Activated naive CD4-positive, alpha-beta T cell treated with anti-CD3 and anti-CD28 coated beads, Interleukin-2, amount 50 U/mL, for 16 hours (primary cell): ENCODE results near the gene GLRX2.
"Not testable (repeated sequence)": the region's sequence is repeated elsewhere in the genome, so short reads cannot be mapped to it uniquely, and the experiment has no call there.

ENCODE experiments used
- DNase-seq: peaks from one replicate; pipeline ENCODE4 v3.0.0-alpha.2; 2020

GLRX2 gene

DNA sequence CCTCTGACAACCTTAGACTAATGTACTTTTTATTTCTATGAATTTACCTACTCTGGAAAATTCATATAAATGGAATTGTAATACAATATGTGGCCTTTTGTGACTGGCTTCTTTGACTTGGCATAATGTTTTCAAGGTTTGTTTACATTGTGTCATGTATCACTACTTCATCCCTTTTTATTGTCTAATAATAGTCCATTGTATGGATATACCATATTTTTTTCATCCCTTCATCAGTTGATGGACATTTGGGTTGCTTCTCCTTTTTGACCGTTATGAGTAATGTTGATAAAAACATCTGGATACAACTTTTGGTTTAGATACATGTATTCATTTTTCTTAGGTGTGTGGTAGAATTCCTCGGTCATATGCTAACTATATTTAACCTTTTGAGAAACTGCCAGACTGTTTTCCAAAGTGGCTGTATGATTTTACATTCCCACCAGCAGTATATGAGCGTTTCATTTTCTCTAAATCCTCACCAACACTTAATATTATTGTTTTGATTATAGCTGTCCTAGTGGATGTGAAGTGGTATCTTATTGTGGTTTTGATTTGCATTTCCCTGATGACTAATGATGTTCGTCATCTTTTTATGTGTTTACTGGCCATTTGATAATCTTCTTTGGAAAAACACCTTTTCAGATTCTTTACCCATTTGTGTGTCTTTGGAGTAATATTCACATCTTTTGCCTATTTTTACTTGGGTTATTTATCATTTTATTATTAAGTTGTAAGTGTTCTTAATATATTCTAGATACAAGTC lies 42.3 kb downstream of the GLRX2 start:
- DNase-seq = no peak

DNA sequence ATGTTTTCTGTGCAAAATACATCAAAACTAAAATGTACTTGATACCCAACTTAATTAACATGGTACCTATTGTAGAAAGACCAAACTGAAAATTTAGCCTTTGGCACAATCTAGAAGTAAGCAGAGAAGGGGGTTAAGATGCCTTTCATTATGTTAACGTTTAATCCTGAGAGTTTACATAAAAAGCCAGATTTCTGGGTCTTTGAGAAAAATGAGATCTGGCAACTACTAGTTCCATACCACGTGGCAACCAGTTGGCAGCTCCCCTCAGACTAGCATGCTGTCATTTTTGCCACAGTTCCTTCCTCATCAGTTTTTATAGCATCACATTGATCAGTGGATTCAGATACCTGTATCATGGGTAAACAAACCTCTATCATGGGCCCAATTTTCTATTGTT lies 44.3 kb downstream of the GLRX2 start:
- DNase-seq = no peak

GRCh38 chr1:193060406-193060805 lies 44.8 kb downstream of the GLRX2 start:
- no peak for DNase-seq

DNA sequence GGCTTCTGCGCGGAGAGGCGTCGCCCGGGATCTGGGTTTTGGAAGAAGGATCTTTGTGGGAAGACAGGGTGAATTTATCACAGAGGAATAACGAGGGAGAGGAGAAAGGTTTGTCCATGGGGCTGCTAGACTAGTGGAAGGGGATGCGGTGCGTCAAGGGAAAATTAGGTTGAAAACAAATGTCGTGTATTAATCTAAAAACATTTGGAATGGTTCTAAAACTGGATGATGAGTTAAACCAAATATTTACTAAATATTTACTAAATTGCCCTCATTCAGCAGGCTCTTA lies 45.2 kb downstream of the GLRX2 start:
- no peak for DNase-seq

DNA sequence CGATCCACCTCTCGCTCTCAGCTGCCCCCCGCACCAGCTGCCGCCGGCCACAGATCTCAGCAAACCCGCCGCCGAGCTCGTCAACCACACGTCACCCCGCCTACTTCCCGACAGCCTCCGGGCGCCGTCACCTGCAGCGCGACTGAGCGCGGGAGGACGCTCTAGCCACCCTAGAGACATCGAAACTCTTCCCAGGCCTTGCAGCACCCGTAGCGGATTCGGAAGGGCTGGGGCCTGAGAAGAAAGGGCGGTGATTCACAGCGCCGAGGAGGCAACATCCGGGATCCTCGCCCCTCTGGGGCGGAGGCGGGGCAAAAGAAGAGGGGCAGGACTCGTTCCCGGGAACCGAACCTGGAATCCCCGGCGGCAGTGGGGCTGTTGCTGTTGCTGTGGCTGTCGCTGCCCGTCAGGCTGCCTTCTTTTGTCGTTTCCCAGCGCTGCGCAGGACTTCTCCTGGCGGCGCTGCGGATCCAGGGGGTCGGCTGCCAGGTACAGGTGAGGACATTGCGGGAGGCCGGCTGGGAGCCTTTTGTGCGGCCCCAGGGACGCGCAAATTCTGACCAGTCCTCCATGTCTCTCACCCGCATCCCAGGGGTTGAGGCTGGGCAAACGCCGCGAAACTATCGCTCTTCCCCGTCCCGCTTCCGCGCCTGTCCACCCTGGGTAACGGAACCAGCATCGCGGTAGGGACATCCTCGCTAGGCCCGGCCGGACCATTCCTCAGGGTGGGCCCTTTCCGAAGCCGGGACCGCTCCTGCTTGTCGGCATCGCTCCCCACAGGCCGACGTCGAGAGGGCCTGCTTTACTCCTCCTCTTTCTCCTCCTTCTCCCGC lies 45.7 kb downstream of the GLRX2 start, which contains the start of the genes RO60 and UCHL5:
Gene RO60, plus strand, starts transcription at position 331 of the 833 bp plus-strand sequence. CDS start 9,443 bp downstream, outside the sequence.
Gene UCHL5, minus strand, starts transcription at position 79 of the 833 bp plus-strand sequence. CDS start 100 bp downstream, outside the sequence.
- DNase-seq = peak; percentile 92

- DNase-seq = peak; percentile 57
Measured at GRCh38 chr1:193058529-193059281, 46.5 kb downstream of the GLRX2 start.

DNA sequence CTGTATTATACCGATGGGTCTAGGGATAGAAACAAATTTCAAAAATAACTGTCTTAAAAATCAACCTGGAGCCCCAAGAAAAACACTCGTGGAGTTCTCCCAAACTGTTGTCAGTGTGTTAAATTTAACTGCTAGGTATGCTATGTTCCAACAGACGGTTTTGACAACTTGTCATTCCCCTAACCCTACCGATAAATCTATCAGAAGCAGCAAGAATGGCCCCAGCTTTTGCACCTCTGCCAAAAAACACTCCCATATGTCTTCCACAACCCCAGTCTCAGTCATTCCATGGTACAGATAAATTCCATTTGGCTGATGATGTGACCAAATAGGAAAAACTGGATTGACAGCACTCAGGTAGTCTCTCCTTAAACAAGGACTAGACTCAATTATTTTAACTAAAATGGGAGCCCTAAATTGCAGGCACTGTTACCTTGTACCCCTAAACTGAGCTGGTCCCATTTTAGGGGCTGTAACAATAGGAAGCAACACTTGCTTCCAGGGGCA lies 51.0 kb downstream of the GLRX2 start:
- no peak for DNase-seq

DNA sequence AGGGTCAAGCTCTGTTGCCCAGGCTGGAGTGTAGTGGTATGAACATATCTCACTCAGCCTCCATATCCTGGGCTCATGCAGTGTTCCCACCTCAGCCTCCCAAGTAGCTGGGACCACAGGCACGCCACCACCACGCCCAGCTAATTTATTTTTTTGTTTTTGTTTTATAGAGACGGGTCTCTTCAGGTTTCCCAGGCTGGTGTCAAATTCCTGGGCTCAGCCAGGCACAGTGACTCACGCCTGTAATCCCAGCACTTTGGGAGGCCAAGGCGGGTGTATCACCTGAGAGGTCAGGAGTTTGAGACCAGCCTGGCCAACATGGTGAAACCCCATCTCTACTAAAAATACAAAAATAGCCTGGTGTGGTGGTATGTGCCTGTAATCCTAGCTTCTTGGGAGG lies 56.3 kb downstream of the GLRX2 start:
- DNase-seq = not testable (repeated sequence)
